Activated CD8-positive, alpha-beta memory T cell treated with anti-CD3 and anti-CD28 coated beads, Interleukin-2, amount 50 U/mL, for 4 hours (primary cell): ENCODE results near the gene KRT85.
"Not testable (repeated sequence)": the region's sequence is repeated elsewhere in the genome, so short reads cannot be mapped to it uniquely, and the experiment has no call there.

ENCODE experiments used
- DNase-seq: peaks from one replicate; pipeline ENCODE4 v3.0.0-alpha.2; 2020

The KRT85 gene

DNA sequence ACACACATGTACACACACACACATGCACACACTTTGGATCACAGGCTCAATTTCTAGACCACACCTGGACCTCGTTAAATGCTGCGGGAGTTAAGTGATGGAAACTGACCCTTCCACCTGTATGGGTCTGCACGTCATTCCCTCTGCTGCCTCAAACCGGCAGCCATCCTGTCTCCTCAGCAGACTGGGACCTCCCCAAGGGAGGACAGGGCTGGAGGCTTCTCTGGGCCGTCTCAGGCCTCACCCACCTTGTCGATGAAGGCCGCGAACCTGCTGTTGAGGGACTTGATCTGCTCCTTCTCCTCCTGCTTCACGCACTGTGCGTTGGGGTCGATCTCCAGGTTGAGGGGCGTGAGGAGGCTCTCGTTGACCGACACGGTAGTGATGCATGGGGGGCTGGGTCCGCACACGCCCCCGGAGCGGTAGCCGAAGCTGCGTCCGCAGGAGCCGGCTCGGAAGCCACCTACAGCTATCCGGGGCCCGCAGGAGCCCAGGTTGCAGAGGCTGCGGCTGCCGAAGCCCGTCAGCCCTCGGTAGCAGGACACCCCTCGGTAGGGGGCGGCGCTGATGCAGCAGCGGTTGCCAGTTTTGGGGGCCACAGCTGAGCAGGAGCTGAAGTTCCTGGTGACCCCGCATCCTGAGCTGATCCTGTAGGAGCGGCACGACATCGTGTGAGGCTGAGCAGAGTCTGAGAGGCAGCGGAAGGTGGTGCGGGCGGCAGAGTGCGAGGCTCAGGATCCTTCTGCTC is at the start of gene KRT85:
Gene KRT85, minus strand, starts transcription at position 744 of the 748 bp plus-strand sequence. Its CDS starts 76 bp downstream, at position 668.
- DNase-seq, result no peak

DNA sequence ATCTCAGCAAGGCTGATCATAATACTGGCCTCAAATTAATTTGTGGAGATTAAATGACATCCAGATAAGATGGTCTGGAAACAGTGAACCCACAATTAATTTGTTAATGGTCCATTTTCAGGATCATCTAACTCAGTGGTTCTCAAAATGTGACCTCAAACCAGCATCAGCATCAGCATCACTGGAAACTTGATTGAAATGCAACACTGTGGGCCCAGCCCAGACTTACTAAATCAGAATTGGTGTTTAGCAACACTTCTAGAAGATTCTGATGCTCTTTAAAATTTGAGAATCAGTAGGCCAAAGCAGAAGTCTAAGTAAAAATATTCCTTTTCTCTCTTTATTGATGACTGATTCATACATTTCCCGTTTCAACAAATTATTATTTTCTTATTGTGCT is 49.5 kb upstream of the KRT85 start:
- no peak for DNase-seq

DNA sequence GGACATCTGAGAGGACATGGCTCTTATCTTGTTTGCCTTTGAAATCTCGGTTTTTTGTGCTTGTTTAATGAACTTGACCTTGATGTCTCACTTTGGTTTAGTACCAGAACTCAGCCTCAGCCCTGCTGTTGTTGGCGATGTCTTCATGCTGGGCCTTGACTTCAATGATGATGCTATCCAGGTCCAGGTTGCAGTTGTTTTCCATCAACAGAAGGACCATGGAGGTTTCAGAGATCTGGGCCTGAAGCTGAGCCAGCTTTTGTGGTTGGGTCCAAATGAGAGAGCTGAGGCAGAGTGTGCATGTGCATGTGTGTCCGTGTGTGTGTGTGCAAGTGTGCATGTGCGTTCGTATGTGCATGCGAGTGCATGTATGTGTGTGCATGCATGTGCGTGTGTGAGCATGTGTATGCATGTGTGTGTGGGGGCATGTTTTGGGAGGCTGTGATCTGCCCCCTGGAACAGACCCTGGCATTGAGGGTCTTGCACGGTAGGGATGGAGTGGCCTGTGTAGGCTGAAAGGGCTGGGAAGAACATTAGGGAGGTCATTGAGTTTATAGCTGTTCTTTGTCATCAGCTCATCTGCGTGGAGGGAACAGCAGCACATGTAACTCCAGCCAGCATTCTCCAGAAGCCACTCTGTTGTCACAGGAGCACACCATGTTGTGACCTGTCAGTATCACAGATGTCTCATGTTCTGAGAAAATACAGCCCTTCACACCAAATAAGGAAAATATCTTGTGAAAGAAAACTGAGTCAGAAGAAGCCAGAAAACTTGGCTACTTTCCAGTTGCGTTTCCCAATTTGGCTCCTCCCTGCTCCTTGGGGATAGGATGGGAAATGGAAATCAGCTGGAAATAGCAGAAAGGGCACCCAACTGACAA is 48.8 kb upstream of the KRT85 start:
- DNase-seq, result no peak

GRCh38 chr12:52414936-52415335 is 47.7 kb upstream of the KRT85 start:
- DNase-seq, result no peak

GRCh38 chr12:52413782-52414345 is 46.6 kb upstream of the KRT85 start:
- DNase-seq, result no peak

DNA sequence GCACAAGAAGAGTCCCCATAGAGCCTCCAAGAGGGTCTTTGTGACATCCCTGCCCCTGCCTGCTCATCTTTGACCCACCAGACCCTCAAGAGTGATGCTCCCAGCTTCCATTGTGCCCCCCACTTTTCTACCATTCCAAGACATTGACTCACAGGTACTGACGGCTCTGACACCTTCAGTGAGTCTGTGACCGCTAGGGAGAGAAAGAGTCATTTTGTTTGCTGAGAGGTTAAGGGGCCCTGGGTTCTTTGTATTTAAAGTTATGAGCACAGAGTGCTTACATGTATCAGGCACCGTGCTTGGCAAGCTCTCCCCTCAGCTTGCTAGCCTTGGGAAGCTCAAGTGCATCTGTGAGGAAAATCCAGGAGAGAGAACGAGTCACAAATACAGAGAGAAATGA is 45.9 kb upstream of the KRT85 start:
- no peak for DNase-seq

DNA sequence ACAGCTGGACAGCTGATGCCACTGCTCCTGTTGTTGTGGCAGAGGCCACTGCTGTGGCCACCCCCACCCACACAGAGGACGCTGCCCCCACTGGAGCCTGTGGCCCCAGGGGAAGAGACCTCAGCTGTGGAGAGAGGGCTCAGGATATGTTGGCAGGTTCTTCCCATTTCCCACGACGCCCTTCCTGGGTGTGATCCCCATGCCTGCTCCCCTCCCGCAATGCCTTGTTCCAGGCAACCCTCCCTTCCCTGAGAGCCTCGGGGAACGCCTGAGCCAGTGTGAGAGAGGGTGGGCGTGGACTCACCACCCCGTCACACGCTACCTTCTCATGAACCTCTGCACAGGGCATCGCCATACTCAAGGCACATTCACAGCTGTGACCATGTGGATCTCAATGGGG is 44.5 kb upstream of the KRT85 start:
- DNase-seq, result no peak

DNA sequence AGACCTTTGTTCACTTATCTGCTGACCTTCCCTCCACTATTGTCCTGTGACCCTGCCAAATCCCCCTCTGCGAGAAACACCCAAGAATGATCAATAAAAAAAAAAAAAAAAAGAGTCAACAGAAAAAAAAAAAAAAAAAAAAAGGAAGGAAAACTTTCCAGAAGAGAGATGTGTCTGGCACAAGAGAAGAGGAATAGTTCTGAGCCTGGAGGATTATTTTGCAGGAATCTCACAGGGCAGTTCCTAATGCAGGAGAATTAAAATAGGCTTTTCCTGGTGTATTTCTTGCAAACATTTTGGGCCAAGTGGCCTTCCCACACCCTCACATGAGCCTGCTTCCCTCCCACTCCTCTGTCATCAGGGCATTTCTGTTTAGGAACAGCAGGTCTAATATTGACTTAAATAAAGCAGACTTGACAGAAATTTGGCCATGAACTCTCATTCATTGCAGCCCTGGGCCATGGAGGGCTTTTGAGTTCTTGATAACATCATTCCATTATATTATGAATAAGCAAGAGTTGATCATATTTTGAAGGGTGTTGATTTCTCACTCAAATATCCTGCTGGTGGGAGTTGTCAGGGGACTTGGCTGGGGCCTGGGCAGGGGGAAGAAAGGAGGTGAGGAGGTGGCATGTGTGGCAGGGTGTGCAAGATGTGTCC is 43.4 kb upstream of the KRT85 start:
- not testable (repeated sequence) for DNase-seq

DNA sequence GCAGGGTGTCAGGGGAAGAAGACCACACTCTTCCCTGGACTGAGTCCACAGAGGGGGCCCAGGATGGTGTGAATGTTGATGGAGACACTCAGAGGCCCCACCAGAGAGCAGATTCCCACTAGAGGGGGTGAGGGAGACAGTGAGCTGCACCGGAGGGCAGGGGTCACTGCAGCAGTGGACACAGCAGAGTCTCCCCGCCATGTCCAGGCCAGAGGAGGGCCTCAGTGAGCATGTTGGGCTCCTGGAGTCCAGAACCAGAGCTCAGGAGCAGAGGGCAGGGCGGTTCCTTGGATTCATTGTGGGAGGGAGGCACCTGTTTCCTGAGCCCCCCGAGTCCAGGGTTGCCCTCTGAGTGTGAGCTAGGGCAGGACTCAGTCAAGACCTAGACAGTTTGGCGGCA is 40.6 kb upstream of the KRT85 start:
- no peak for DNase-seq

DNA sequence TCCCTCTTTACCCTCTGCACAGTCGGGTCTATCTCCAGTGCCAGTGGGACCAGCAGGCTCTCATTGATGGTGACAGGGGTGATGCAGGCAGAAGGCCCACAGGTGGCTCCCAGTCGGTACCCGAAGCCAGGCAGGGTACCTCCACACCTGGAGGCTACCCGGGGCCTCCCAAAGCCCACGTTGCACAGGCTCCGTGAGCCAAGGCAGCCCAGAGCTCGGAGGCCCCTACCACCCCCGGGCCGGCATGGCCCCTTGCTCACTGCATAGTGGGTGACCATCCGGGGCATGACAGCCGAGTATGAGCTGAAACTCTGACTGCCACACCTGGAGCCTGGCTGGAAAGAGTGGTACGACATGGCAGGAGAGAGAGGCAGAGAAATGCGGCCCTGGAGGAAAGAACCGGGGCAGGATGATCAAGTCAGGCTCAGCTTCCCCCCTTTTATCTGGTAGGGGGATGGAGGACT is 38.7 kb upstream of the KRT85 start, which contains the start of gene KRT82:
Gene KRT82, minus strand, starts transcription at position 414 of the 464 bp plus-strand sequence. Its CDS starts 58 bp downstream, at position 356.
- DNase-seq, result no peak

GRCh38 chr12:52404951-52405350 is 37.7 kb upstream of the KRT85 start:
- no peak for DNase-seq

DNA sequence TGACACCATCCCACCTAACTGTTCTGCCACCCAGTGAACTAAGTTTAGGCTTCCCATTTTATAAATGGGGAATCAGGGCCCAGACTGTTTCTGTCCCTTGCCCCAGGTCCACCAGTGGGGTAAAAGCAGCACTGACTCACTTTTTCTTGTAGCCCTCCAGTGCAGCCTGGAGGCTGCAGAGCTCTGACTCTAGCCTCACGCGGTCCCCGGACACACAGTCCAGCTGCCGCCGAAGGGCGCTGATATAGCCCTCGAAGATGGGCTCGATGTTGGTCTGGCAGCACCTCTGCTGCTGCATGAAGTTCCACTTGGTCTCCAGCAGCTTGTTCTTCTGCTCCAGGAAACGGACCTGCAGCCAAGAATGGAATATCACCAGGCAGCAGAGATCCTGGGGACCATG is 36.3 kb upstream of the KRT85 start:
- DNase-seq, result no peak

- DNase-seq, result no peak
These were observed 35.7 kb upstream of the KRT85 start for GRCh38 chr12:52402873-52403540.

DNA sequence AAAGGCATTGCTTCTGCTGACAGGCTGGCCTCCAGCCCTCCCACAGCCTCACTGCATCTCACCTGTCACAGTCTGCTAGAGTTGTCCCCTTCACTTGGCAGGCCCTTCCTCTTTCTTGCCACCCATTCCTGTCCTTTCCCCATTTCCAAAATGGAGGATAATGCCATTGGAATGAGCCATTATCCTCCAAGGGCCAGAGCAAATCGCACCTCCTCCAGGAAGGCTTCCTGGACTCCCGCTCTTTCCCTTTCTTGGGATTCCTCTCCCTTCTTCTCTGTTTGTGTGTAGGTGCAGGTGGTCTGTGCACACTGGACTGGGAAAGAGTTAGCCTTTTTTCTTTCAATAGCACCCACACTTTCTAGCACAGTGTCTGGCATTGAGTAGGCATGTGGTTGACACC is 35.1 kb upstream of the KRT85 start:
- DNase-seq, result no peak

DNA sequence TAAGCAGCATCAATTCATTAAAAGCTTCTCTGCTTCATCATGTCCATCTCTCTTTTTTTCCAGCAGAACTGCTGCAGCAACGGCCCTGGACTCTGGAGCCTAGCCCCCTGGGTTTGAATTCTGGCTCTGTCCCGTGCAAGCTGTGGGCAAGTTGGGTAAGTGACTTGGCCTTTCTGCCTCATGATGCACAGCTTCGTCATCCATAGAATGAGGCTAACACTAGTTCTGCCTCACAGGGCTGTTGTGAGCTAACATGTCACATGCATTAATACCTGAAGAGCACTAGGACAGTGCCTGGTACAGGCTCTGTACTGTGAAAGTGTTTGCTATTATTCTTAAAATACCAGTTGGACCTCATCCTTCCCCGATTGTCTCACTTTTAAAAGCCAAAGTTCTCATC is 34.6 kb upstream of the KRT85 start:
- DNase-seq, result no peak

DNA sequence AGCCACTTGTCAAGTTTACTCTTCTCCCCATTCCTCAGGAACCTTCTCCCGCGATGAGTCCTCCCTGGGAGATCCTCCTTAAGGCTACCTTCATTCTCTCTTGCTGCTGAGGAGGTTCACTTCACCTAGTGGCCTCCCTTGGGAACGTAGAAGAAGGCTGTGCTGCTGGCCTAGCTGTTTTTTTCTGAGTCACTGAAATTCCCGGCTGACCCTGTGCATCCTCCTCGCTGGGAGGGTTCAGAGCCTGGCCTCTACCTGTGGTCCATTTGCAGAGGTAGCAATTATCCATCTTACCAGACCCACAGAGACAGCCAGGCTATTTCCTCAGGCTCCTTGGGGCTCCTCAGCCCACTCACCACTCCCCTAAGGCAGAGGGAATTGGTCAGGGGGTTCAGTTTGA is 34.2 kb upstream of the KRT85 start:
- DNase-seq, result no peak

DNA sequence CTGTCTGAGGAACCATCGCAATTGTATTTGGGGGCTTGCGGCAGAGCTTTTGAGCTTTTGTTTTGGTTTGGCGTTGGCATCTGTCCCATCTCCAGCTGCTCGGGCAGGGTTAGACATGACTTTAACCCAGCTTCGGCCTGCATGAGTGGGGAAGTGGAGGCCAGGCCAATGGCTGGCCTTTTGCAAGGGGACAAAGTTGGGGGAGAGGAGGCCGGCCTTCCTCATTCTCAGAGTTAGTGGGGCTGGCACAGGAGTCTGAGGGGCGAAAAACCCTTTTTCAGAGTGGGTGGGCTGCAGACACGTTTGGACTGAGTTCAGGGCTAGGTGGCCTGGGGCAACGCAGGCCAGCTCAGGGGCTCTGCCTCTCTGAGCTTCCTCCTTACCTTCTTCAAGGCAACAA is 33.6 kb upstream of the KRT85 start:
- no peak for DNase-seq

GRCh38 chr12:52399756-52400155 is 32.5 kb upstream of the KRT85 start:
- no peak for DNase-seq

GRCh38 chr12:52398176-52398575 is 30.9 kb upstream of the KRT85 start:
- no peak for DNase-seq

GRCh38 chr12:52396656-52397055 is 29.4 kb upstream of the KRT85 start:
- no peak for DNase-seq

DNA sequence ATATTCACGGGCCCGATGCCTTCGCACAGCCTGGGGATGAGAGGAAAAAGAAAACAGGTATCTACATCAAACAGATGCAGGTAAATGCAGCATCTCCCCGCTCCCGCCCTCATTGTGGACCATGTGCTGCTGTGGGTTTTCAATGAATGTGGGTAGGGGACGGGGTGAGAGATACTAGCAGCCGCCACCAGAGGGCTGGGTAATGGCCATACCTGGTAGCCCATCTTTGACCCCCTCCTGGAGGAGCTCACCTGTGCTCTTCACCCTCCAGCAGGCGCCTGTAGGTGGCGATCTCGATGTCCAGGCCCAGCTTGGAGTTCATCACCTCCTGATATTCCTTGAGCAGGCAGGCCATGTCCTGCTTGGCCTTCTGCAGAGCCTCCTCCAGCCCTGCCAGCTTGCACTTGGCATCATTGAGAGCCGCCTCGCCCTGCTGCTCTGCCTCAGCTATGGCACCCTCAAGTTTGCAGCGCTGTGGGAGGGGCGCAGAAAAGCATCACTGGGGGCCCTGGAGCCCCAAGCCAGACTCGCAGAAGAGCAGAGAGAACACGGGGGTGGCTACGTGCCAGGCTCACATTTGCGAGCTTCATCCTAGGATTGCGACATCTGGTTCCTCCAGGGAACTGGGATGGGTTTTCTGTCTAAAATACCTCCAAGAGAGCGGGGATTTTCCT is 28.6 kb upstream of the KRT85 start:
- no peak for DNase-seq

DNA sequence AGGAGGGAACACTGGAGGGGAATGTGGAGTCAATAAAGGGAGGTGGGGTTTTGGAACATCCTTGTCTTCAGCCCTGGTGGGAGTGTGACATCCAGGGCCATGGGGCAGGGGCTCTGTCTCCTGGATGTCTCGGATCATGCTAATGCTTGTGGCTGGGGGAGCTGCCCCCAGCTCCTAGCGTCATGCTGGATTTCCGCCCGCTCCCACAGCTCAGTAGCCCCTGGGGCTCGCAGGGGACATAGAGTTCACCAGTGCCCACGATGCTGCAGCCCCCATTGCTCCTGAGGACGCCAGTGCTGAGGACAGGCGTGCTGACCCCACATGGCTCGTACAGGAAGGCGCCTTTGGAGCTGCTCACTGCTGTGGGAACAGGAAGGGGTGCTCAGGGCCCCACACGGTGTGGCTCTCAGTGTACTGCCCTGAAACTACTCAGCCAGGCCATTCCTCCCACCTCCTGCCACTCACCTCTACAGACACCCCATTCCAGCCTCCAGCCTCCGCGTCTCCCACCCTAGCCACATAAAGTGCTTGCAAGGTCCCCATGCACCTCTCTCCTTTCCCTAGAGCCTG is 27.6 kb upstream of the KRT85 start:
- no peak for DNase-seq
